HCT116 (cell line): ENCODE measurements around the gene FIBCD1.

Experiments
- CTCF ChIP-seq, 3 experiments: fragments of 200-600 bp in 1 of 3; sonication (generic) in 1 of 3; IDR thresholded peaks in 2 of 3; conservative IDR thresholded peaks in 1 of 3; 2 replicates each; pipeline ENCODE4 v1.5.1; 2012 to 2017; ENCODE audit warnings: low read depth in 2 of 3, low read length in 2 of 3, antibody characterized with exemption in 1 of 3, borderline replicate concordance in 1 of 3, control low read depth in 1 of 3, mild to moderate bottlenecking in 1 of 3, mixed read lengths in 1 of 3, mixed run types in 1 of 3, moderate library complexity in 1 of 3; ENCODE audit not compliant: insufficient read depth in 1 of 3
- EGR1 ChIP-seq: IDR thresholded peaks from 2 replicates; pipeline ENCODE4 v1.6.1; 2012; ENCODE audit warnings: low read depth
- POLR2A ChIP-seq: IDR thresholded peaks from 2 replicates; pipeline ENCODE4 v1.7.0; 2011; ENCODE audit warnings: borderline replicate concordance; ENCODE audit not compliant: insufficient read depth, insufficient read length; ENCODE audit errors: extremely low read depth
- POLR2AphosphoS5 ChIP-seq: IDR thresholded peaks from 2 replicates; pipeline ENCODE4 v1.6.1; 2011; ENCODE audit warnings: mild to moderate bottlenecking, low read depth, low read length, moderate library complexity
- YY1 ChIP-seq: IDR thresholded peaks from 2 replicates; pipeline ENCODE4 v1.6.1; 2011; ENCODE audit warnings: low read length, low read depth, moderate library complexity, mild to moderate bottlenecking; ENCODE audit not compliant: insufficient replicate concordance; ENCODE audit errors: extremely low read depth
- ZFX ChIP-seq: fragments of 450-650 bp; IDR thresholded peaks from 2 replicates; pipeline ENCODE4 v1.6.1; 2017
- ZNF274 ChIP-seq: fragments of 200-500 bp; sonication (Bioruptor generic); IDR thresholded peaks from 2 replicates; pipeline ENCODE4 v1.6.1; 2014; ENCODE audit warnings: mild to moderate bottlenecking, low read depth, low read length, inconsistent platforms
- TF ChIP-seq, protein P1 (sequence below): IDR thresholded peaks from 2 replicates; pipeline ENCODE4 v1.6.1; 2012; ENCODE audit warnings: low read depth

GRCh38 chr9:130906735-130907416 is 32.2 kb downstream of the FIBCD1 start:
- TF ChIP-seq ZFX: no peak
- TF ChIP-seq, protein P1, sequence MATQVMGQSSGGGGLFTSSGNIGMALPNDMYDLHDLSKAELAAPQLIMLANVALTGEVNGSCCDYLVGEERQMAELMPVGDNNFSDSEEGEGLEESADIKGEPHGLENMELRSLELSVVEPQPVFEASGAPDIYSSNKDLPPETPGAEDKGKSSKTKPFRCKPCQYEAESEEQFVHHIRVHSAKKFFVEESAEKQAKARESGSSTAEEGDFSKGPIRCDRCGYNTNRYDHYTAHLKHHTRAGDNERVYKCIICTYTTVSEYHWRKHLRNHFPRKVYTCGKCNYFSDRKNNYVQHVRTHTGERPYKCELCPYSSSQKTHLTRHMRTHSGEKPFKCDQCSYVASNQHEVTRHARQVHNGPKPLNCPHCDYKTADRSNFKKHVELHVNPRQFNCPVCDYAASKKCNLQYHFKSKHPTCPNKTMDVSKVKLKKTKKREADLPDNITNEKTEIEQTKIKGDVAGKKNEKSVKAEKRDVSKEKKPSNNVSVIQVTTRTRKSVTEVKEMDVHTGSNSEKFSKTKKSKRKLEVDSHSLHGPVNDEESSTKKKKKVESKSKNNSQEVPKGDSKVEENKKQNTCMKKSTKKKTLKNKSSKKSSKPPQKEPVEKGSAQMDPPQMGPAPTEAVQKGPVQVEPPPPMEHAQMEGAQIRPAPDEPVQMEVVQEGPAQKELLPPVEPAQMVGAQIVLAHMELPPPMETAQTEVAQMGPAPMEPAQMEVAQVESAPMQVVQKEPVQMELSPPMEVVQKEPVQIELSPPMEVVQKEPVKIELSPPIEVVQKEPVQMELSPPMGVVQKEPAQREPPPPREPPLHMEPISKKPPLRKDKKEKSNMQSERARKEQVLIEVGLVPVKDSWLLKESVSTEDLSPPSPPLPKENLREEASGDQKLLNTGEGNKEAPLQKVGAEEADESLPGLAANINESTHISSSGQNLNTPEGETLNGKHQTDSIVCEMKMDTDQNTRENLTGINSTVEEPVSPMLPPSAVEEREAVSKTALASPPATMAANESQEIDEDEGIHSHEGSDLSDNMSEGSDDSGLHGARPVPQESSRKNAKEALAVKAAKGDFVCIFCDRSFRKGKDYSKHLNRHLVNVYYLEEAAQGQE: no peak
- no peak for TF ChIP-seq POLR2AphosphoS5
- no peak for TF ChIP-seq POLR2A
- TF ChIP-seq YY1: no peak
- no peak for TF ChIP-seq EGR1
- no peak for TF ChIP-seq ZNF274
- TF ChIP-seq CTCF (IDR thresholded peaks at IDR 0.05 in 2 of 3, conservative IDR thresholded peaks at IDR 0.05 in 1 of 3; ENCODE audit: borderline replicate concordance in 1 of 3, insufficient read depth in 1 of 3, low read depth in 2 of 3, low read length in 2 of 3): no peak
